ENCODE measurements around the gene ST6GALNAC5.

ST6GALNAC5 gene

GRCh38 chr1:77056525-77056924 lies 189.2 kb downstream of the ST6GALNAC5 start:
- DNase-seq, result no peak

- DNase-seq, result no peak
Measured at GRCh38 chr1:77057994-77058585, 190.8 kb downstream of the ST6GALNAC5 start.

- DNase-seq, result no peak
Measured at GRCh38 chr1:77060000-77060399, 192.7 kb downstream of the ST6GALNAC5 start.

- no peak for DNase-seq
Measured at GRCh38 chr1:77061162-77061561, 193.9 kb downstream of the ST6GALNAC5 start.

- DNase-seq, result no peak
Measured at GRCh38 chr1:77063118-77063517, 195.8 kb downstream of the ST6GALNAC5 start.

- DNase-seq, result no peak
Measured at GRCh38 chr1:77064246-77064645, 197.0 kb downstream of the ST6GALNAC5 start.

GRCh38 chr1:77065693-77066342 lies 198.5 kb downstream of the ST6GALNAC5 start:
- DNase-seq, result no peak

GRCh38 chr1:77068013-77068412 lies 200.7 kb downstream of the ST6GALNAC5 start:
- no peak for DNase-seq

- no peak for DNase-seq
Measured at GRCh38 chr1:77076759-77077158, 209.5 kb downstream of the ST6GALNAC5 start.

GRCh38 chr1:77081834-77082233 lies 214.6 kb downstream of the ST6GALNAC5 start:
- DNase-seq, result no peak

- no peak for DNase-seq
Measured at GRCh38 chr1:77084457-77084856, 217.2 kb downstream of the ST6GALNAC5 start.

- DNase-seq, result no peak
Measured at GRCh38 chr1:77085109-77085508, 217.8 kb downstream of the ST6GALNAC5 start.

GRCh38 chr1:77089756-77090155 lies 222.5 kb downstream of the ST6GALNAC5 start:
- DNase-seq, result no peak

GRCh38 chr1:77095236-77095635 lies 228.0 kb downstream of the ST6GALNAC5 start:
- no peak for DNase-seq

- no peak for DNase-seq
Measured at GRCh38 chr1:77096496-77097255, 229.4 kb downstream of the ST6GALNAC5 start.

GRCh38 chr1:77100875-77101274 lies 233.6 kb downstream of the ST6GALNAC5 start:
- DNase-seq, result no peak

GRCh38 chr1:77103486-77103885 lies 236.2 kb downstream of the ST6GALNAC5 start:
- DNase-seq, result no peak

- no peak for DNase-seq
Measured at GRCh38 chr1:77104672-77105071, 237.4 kb downstream of the ST6GALNAC5 start.
